ENCODE data around the gene NHLRC1.

DNA sequence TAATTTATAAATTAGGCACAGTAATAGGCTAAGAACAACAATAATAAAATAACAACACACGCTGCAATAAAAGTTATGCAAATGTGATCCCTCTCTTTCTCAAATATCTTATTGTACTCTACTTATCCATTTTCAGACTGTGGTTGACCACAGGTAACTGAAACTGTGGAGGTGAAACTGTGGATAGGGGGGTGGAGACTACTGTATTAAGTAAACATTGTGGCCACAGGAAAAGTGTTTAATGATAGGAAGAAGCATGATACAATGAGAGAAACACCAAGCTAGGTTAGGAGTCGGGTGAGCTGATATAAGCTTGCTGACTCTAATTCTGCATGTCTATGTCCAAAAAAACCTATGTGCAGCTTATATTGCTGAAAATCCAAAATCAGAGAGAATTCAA, 23.0 kb downstream of the NHLRC1 start:
- TF ChIP-seq, protein P1, sequence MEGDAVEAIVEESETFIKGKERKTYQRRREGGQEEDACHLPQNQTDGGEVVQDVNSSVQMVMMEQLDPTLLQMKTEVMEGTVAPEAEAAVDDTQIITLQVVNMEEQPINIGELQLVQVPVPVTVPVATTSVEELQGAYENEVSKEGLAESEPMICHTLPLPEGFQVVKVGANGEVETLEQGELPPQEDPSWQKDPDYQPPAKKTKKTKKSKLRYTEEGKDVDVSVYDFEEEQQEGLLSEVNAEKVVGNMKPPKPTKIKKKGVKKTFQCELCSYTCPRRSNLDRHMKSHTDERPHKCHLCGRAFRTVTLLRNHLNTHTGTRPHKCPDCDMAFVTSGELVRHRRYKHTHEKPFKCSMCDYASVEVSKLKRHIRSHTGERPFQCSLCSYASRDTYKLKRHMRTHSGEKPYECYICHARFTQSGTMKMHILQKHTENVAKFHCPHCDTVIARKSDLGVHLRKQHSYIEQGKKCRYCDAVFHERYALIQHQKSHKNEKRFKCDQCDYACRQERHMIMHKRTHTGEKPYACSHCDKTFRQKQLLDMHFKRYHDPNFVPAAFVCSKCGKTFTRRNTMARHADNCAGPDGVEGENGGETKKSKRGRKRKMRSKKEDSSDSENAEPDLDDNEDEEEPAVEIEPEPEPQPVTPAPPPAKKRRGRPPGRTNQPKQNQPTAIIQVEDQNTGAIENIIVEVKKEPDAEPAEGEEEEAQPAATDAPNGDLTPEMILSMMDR (IDR thresholded peaks at IDR 0.05; ENCODE audit: low read length) = no peak
- TF ChIP-seq EZH2 (IDR thresholded peaks at IDR 0.05; ENCODE audit: borderline replicate concordance, low read length) = no peak

Data from OCI-LY1 (cell line).